Muscle of arm (tissue), 12 donors: Measurements from ENCODE around the gene DPP6. TPM values are rescaled to one million over a fixed set of nuclear protein-coding genes. Genes with fewer than 3 reads are reported as not detected.
"Not testable (repeated sequence)": the region's sequence is repeated elsewhere in the genome, so short reads cannot be mapped to it uniquely, and the experiment has no call there.

Experiments used
- DNase-seq: peaks from one replicate; pipeline ENCODE4 v3.0.0-alpha.2; 2013
- polyA plus RNA-seq, 12 donors: library from polyadenylated mRNA; unstranded; fragments of 120-200 nt; gene quantifications; one replicate each; pipeline ENCODE4 v1.2.1, GENCODE V29; 2013; ENCODE audit not compliant: insufficient read length in 12 of 12

Gene DPP6
- polyA plus RNA-seq, 12 donors, result 3.1 to 7.7 (median 5.7) TPM; not detected in 1

- DNase-seq, result no peak
Observed at GRCh38 chr7:154909241-154910105, 857.3 kb downstream of the DPP6 start.

- no peak for DNase-seq
Observed at GRCh38 chr7:154910125-154910524, 857.9 kb downstream of the DPP6 start.

- no peak for DNase-seq
Observed at GRCh38 chr7:154910977-154911376, 858.8 kb downstream of the DPP6 start.

- no peak for DNase-seq
Observed at GRCh38 chr7:154911411-154911810, 859.2 kb downstream of the DPP6 start.

GRCh38 chr7:154911862-154912455 is 859.8 kb downstream of the DPP6 start:
- DNase-seq, result no peak

- peak; percentile 11 for DNase-seq
Observed at GRCh38 chr7:154912871-154913637, 860.9 kb downstream of the DPP6 start.

- peak; percentile 80 for DNase-seq
Observed at GRCh38 chr7:154913638-154914307, 861.6 kb downstream of the DPP6 start.

- no peak for DNase-seq
Observed at GRCh38 chr7:154914308-154914995, 862.3 kb downstream of the DPP6 start.

GRCh38 chr7:154914996-154915380 is 862.8 kb downstream of the DPP6 start:
- DNase-seq, result no peak

- no peak for DNase-seq
Observed at GRCh38 chr7:154915600-154915999, 863.4 kb downstream of the DPP6 start.

- DNase-seq, result no peak
Observed at GRCh38 chr7:154916381-154916780, 864.2 kb downstream of the DPP6 start.

GRCh38 chr7:154916856-154917807 is 864.9 kb downstream of the DPP6 start:
- DNase-seq, result no peak

- no peak for DNase-seq
Observed at GRCh38 chr7:154917808-154918160, 865.6 kb downstream of the DPP6 start.

GRCh38 chr7:154918266-154918665 is 866.1 kb downstream of the DPP6 start:
- DNase-seq, result no peak

- no peak for DNase-seq
Observed at GRCh38 chr7:154918741-154919140, 866.5 kb downstream of the DPP6 start.

GRCh38 chr7:154919344-154920225 is 867.4 kb downstream of the DPP6 start:
- DNase-seq, result no peak

GRCh38 chr7:154922472-154922871 is 870.3 kb downstream of the DPP6 start:
- DNase-seq, result not testable (repeated sequence)

GRCh38 chr7:154927624-154928125 is 875.5 kb downstream of the DPP6 start:
- peak; percentile 86 for DNase-seq
